HL-60 (cell line): ENCODE data around the gene CSTB.
"Not testable (repeated sequence)": the region's sequence is repeated elsewhere in the genome, so short reads cannot be mapped to it uniquely, and the experiment has no call there.

ENCODE experiments used
- DNase-seq, 2 experiments: peaks; one replicate each; pipeline ENCODE4 v3.0.0-alpha.2; 2010 to 2020; ENCODE audit warnings: low read depth in 1 of 2, low spot score in 1 of 2
- H3K27ac ChIP-seq: fragments of 250-450 bp; sonication (Bioruptor Pico); replicated peaks from 2 replicates; pipeline ENCODE4 v1.5.1; 2020; ENCODE audit warnings: mild to moderate bottlenecking, moderate library complexity
- H3K27me3 ChIP-seq: fragments of 250-450 bp; sonication (Bioruptor Pico); 2 replicates; pipeline ENCODE4 v1.5.1; 2021; ENCODE audit warnings: mild to moderate bottlenecking, moderate library complexity; ENCODE audit not compliant: insufficient read depth, poor library complexity, severe bottlenecking
- H3K4me3 ChIP-seq: replicated peaks from 2 replicates; pipeline ENCODE4 v1.5.1; 2011; ENCODE audit warnings: mild to moderate bottlenecking, control low read depth, low read length; ENCODE audit not compliant: insufficient read depth
- GABPA ChIP-seq: IDR thresholded peaks from 2 replicates; pipeline ENCODE4 v1.6.1; 2012; ENCODE audit warnings: low read depth
- POLR2AphosphoS5 ChIP-seq: IDR thresholded peaks from 2 replicates; pipeline ENCODE4 v1.6.1; 2012; ENCODE audit warnings: low read depth
- REST ChIP-seq: IDR thresholded peaks from 2 replicates; pipeline ENCODE4 v1.6.1; 2012; ENCODE audit warnings: low read depth; ENCODE audit not compliant: insufficient replicate concordance
- SPI1 ChIP-seq: IDR thresholded peaks from 2 replicates; pipeline ENCODE4 v1.6.1; 2012; ENCODE audit warnings: low read depth, mild to moderate bottlenecking, borderline replicate concordance
- long read RNA-seq: library from polyadenylated mRNA; unstranded; transcript quantifications from one replicate; pipeline ENCODE4 v2.0.0, GENCODE V29; 2020
- TF ChIP-seq, protein P1 (sequence below): IDR thresholded peaks from one replicate; pipeline ENCODE4 v1.5.1; 2011; ENCODE audit warnings: low read length, control low read depth, inconsistent platforms; ENCODE audit not compliant: insufficient read depth

CSTB gene
- long read RNA-seq, transcript CSTB-201 (3 exons, 2,164 nt) = major isoform, 14 of 15 reads
- long read RNA-seq, partial matches to known transcripts = 0 of 15 reads
- long read RNA-seq, other reads (novel, unspliced or antisense) = 0 of 15 reads

DNA sequence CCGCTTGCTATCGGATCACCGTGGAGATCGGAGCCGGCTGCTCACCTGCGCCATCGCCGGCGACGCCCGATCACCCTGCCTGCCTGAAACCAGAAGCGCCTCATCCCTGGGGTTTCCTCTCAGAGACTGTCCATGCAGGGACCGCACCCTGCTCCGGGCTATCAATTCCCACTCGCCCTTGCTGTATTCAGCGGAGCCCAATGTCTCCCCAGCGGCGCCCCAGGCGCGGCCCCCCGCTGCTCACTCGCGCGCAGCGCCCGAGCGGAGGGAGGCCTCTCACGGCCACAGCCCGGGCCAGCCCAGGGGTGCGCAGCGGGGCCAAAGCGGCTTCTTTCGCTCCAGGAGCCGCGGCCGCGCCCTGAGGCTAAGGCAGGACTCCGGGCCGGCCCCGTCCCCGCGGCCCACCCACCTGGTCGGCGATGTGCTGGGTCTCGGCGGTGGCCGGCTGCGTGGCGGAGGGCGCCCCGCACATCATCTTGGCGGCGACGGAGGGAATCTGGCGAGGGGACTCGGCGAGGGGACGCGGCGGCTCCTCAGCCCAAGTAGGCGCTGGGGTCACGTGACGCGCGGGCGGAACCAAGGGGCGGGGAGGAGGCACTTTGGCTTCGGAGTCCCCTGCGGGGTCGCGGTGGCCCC is at the start of gene CSTB:
Gene CSTB, minus strand, starts transcription at position 514 of the 636 bp plus-strand sequence. Its CDS starts 39 bp downstream, at position 475.
- no peaks in the 10 kb centered on the region for H3K27me3 ChIP-seq
- no peak for TF ChIP-seq POLR2AphosphoS5
- TF ChIP-seq, protein P1, sequence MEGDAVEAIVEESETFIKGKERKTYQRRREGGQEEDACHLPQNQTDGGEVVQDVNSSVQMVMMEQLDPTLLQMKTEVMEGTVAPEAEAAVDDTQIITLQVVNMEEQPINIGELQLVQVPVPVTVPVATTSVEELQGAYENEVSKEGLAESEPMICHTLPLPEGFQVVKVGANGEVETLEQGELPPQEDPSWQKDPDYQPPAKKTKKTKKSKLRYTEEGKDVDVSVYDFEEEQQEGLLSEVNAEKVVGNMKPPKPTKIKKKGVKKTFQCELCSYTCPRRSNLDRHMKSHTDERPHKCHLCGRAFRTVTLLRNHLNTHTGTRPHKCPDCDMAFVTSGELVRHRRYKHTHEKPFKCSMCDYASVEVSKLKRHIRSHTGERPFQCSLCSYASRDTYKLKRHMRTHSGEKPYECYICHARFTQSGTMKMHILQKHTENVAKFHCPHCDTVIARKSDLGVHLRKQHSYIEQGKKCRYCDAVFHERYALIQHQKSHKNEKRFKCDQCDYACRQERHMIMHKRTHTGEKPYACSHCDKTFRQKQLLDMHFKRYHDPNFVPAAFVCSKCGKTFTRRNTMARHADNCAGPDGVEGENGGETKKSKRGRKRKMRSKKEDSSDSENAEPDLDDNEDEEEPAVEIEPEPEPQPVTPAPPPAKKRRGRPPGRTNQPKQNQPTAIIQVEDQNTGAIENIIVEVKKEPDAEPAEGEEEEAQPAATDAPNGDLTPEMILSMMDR = no peak
- TF ChIP-seq SPI1 = no peak
- TF ChIP-seq GABPA = no peak
- no peak for TF ChIP-seq REST
- peak within 1 kb of the TSS; percentile 31 for H3K27ac ChIP-seq
- peak; percentile 64 to 74 for DNase-seq
- H3K4me3 ChIP-seq = peak within 1 kb of the TSS; percentile 61

DNA sequence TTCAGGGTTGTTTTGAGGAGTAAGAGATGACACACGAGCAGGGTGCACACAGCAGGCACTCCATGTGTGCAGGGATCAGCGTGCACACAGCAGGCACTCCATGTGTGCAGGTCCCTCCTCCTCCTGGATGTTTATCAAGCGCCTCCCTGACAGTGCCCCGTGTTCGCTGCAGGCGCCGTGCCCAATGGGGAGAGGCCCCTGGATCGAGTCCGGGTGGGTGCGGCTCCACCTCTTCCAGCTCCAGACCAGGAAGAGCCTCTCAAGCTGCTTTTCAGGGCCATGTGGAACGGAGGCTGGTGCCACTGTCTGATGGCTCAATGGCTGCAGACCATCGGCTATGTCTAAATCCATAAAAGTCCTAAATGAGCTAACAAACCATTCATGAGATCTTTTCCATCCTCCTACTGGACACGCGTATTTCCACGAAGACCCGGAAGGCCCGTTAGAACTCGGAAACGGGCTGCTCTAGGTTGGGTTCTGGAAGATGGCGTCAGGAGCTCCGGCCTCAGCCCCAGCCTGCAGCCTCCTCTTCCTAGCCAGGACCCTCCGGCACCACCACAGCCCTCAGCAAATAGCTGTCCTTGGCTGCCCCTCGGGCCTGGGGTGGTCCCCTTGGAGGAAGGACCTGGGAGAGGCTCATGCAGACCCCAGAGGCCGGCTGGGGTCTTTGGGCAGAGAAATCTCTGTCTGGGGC is 49.3 kb upstream of the CSTB start:
- no peak for DNase-seq
- TF ChIP-seq SPI1 (no peak), GABPA (no peak), REST (no peak), POLR2AphosphoS5 (no peak)
- TF ChIP-seq, protein P1 = no peak
- Histone ChIP-seq H3K4me3 (no peak overlapping the region), H3K27me3 (no peaks in the 10 kb centered on the region), H3K27ac (no peak overlapping the region)

DNA sequence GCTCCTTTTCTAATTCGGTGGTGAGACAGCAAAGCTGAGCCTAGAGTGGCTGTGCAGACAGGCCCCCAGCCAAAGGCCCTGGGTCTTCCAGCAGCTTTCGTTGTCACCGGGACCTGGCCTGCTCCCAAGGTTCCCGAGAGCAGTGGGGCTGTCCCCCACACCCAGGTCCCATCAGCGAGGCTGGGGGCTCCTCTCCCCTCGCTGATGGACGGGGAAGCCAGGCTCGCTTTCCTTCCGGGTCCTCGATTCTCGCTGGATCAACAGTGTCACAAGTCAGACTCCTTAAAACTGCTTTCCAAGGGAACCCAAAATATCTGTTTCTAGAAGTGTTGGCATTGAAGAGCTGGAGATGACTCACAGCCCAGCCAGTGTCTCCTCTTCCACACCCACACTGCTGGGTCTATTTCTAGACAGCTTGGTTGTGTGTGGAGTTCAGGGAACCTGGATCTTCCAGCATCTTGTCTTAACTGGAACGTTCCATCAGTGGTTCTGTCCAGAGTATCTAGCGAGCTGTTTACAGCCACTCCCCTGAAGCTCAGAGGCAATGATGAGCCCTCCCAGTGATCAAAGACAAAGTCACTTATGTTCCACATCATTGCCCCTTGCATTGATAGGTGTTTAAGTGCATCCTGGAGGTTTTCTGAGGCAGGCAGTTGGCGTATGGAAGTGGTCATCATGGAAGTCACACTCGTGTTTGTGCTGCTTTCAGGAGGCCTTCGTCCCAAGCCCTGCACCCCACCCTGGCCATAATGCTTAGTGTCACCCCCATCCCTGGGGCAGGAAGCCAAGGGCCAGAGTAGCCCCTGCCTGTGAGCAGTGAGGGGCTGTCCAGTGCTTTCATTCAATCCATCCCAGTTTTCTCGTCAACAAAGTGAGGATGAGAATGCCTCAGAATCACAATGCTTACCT is 48.5 kb upstream of the CSTB start:
- no peak overlapping the region for H3K27ac ChIP-seq
- H3K4me3 ChIP-seq = no peak overlapping the region
- H3K27me3 ChIP-seq = no peaks in the 10 kb centered on the region
- DNase-seq = no peak
- TF ChIP-seq SPI1 = no peak
- TF ChIP-seq REST = no peak
- TF ChIP-seq POLR2AphosphoS5 = no peak
- no peak for TF ChIP-seq GABPA
- TF ChIP-seq, protein P1 = no peak

- not testable (repeated sequence) for H3K27me3 ChIP-seq, DNase-seq, H3K27ac ChIP-seq, H3K4me3 ChIP-seq
Observed at GRCh38 chr21:43822741-43823140, 46.6 kb upstream of the CSTB start.

DNA sequence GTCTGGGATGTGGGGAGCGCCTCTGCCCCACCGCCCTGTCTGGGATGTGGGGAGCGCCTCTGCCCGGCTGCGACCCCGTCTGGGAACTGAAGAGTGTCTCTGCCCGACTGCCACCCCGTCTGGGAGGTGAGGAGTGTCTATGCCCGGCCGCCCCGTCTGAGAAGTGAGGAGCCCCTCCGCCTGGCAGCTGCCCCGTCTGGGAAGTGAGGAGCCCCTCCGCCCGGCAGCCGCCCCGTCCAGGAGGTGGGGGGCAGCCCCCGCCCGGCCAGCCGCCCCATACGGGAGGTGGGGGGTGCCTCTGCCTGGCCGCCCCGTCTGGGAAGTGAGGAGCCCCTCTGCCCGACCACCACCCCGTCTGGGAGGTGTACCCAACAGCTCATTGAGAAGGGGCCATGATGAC is 46.1 kb upstream of the CSTB start:
- H3K4me3 ChIP-seq, H3K27ac ChIP-seq, H3K27me3 ChIP-seq, DNase-seq: not testable (repeated sequence)
